ENCODE measurements around the gene SYT17.

The SYT17 gene

DNA sequence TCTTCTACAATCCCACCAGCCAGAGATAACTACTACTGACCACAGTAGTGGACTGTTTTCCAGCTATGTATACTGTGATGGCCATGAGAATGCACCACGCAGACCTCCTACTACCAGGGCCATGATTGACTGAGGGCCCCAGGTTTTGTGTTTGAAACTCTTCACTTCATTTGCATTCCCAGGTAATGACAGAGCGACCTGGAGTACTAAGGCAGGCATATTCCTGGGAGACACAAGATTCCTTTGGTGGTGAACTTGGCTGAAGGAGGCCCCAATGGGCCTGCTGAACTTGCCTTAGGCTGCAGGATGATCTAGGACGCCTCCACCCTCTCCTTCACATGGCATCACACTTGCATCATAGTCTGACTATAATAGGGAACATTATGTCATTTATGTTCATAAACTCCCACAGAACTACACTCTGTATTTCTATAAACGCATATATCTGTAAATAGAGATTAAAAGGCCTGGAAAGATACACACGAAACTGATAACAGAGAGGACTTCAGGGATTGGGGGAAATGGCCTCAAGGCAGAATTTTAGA lies 147.9 kb downstream of the SYT17 start:
- Histone ChIP-seq H3K4me3 (ENCODE audit: low read length) (no peak overlapping the region), H3K4me1 (ENCODE audit: control insufficient read depth, low read depth, low read length) (peaks cover 16% of the 10 kb centered on the region), H3K9me3 (ENCODE audit: control insufficient read depth, low read depth, low read length) (no peaks in the 10 kb centered on the region), H3K9ac (ENCODE audit: low read length) (no peak overlapping the region), H3K27ac (ENCODE audit: low read length) (no peak overlapping the region), H3K27me3 (ENCODE audit: control insufficient read depth, insufficient read depth, low read length) (no peaks in the 10 kb centered on the region), H3K36me3 (ENCODE audit: control insufficient read depth, low read depth, low read length) (no peaks in the 10 kb centered on the region)

DNA sequence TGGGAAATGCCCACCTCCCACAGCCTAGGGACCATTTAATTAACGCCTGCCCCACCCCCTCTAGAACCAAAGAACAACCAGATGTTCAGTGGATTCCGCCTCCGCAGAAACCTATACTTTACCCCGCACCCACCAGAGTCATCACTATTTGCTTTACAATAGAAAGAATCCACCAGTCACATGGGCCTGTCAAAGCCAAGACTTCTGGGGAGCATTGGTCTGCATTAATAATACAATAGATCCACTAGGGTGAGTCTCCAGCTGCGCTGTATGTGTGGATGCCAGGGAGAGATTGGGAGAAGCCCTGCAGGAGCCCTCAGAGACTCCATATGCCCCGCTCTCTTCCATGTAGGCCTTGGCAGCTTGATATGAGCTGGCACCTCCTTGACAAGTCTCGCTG lies 148.8 kb downstream of the SYT17 start:
- Histone ChIP-seq H3K4me1 (ENCODE audit: control insufficient read depth, low read depth, low read length) (peaks cover 16% of the 10 kb centered on the region), H3K27me3 (ENCODE audit: control insufficient read depth, insufficient read depth, low read length) (no peaks in the 10 kb centered on the region), H3K4me3 (ENCODE audit: low read length) (no peak overlapping the region), H3K36me3 (ENCODE audit: control insufficient read depth, low read depth, low read length) (no peaks in the 10 kb centered on the region), H3K27ac (ENCODE audit: low read length) (no peak overlapping the region), H3K9ac (ENCODE audit: low read length) (no peak overlapping the region), H3K9me3 (ENCODE audit: control insufficient read depth, low read depth, low read length) (no peaks in the 10 kb centered on the region)
